Myocyte (in vitro differentiated cells): ENCODE results near the gene HDAC10. TPM values are rescaled to one million over a fixed set of nuclear protein-coding genes. Genes with fewer than 3 reads are reported as not detected.
A peak's percentile ranks its signal among the peaks of the same experiment; 100 is the strongest.

Source experiments
- DNase-seq: peaks from one replicate; pipeline ENCODE4 v3.0.0-alpha.2; 2012; ENCODE audit warnings: low read depth
- polyA plus RNA-seq: library from polyadenylated mRNA; unstranded; fragments of >200 nt; gene quantifications from one replicate; pipeline ENCODE4 v1.2.1, GENCODE V29; 2012; ENCODE audit warnings: missing spikeins
- total RNA-seq: library from RNA; depleted of rRNA; stranded (reverse); fragments of >200 nt; gene quantifications from 2 replicates; pipeline ENCODE4 v1.2.3, GENCODE V29; 2014

Gene HDAC10, protein sequence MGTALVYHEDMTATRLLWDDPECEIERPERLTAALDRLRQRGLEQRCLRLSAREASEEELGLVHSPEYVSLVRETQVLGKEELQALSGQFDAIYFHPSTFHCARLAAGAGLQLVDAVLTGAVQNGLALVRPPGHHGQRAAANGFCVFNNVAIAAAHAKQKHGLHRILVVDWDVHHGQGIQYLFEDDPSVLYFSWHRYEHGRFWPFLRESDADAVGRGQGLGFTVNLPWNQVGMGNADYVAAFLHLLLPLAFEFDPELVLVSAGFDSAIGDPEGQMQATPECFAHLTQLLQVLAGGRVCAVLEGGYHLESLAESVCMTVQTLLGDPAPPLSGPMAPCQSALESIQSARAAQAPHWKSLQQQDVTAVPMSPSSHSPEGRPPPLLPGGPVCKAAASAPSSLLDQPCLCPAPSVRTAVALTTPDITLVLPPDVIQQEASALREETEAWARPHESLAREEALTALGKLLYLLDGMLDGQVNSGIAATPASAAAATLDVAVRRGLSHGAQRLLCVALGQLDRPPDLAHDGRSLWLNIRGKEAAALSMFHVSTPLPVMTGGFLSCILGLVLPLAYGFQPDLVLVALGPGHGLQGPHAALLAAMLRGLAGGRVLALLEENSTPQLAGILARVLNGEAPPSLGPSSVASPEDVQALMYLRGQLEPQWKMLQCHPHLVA
- total RNA-seq: 12.9 and 22.5 TPM in 2 replicates
- 19.8 TPM for polyA plus RNA-seq

DNA sequence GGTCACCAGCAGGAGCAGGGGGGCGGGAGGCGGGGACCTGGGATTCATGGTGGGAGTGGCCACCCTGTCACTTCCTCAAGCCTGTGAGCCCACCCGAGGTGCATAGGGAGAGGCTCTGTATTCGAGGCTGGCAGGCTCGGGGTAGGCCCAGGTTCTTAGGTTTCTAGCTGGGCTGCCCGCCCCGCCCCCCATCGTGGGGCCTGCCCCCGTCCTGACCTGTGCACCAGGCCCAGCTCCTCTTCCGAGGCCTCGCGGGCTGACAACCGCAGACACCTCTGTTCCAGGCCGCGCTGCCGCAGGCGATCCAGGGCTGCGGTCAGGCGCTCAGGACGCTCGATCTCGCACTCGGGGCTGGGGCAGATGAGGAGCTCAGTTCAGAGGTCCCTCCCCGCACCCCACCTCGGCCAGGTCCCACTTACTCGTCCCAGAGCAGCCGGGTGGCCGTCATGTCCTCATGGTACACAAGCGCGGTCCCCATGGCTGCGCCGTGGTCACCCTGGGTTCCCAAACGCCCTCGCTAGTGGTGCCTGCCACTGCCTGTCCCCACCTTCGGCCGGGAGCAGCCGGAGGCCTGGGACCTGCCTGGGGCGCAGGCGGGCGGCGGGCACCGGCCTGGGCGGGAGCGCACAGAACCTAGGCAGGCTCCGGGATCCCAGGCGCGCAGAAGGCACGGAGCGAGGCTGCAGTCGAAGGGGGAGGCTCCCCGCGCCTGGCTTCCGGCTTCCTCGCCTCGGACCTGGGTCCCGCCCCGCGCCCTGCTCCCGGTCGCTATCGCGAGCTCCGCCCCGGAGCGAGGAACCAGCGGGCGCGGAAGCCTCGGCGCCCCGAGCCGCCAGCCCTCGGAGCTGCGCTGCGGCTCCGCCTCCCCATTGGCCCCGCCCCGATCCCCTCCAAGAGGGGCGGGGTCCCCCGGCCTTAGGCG lies at the start of gene HDAC10:
Gene HDAC10, minus strand, starts transcription at position 711 of the 922 bp plus-strand sequence. Its CDS starts 233 bp downstream, at position 478.
- peak; percentile 72 for DNase-seq

DNA sequence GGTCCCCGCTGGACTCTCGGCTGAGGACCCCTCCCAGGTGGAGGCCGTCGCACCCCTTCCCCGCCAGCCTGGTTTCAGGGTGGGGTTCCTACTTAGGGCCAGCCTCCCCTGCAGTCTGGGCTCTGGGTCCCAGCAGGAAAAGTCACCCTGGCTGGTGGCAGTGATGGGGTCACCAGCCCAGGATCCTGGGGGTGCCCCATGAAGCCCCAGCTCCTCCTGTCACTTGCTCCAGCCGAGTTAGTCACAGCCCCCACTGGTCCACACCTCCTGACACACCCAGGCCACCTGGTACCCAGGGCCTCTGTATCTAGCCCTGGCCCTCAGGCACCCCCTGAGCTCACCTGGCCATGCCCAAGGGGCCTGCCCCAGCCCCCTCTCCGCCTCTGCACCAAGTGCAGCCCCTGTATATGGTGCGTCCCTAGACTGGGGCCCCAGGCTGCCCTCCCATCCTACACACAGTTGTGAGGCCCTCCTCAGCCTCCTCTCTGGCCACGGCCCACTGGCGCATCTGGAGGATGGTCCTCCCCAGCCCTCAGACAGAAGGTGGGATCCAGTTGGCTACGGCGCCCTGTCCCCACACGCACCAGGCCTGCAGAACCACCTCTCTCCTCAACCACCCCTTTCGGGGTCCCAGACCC lies 49.7 kb upstream of the HDAC10 start:
- DNase-seq: no peak

DNA sequence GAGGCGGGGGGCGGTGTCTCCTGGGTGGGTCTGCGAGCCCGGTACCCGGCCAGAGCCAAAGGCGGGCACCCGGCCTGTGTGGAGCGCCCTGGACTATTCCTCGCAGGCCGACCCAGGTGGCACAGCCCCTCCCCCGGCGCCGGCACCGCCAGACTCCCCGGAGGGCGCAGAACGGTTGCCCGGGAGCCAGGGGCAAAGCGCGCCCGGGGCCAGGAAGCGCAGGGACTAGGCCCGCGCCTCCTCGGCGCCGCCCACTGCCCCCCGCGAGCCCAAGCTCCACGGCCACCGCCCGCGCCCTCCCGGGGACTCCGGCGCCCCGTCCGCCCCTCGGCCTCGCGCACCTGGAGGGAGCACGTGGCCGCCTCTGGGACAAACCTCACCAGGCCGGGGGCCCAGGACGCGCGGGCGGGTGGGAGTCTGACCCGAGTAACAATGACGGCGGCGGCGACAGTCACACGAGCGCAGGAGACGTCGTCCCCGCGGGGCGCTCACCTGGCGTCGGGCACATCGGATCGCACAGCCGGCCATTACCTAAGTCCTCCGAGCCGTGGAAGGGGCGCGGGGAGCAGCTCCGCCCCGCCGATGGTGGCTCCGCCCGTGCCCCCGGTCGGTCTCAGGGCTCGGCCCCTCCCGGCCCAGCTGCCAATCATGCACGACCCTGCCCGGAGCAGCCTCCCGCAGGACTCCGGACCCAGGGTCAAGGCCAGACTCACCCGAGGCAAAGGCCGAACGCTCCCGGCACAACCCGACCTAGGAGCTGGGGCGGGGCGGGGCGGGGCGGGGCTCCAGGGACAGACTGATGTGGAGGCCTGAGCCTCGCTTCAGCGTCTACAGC lies 48.9 kb upstream of the HDAC10 start:
- no peak for DNase-seq

DNA sequence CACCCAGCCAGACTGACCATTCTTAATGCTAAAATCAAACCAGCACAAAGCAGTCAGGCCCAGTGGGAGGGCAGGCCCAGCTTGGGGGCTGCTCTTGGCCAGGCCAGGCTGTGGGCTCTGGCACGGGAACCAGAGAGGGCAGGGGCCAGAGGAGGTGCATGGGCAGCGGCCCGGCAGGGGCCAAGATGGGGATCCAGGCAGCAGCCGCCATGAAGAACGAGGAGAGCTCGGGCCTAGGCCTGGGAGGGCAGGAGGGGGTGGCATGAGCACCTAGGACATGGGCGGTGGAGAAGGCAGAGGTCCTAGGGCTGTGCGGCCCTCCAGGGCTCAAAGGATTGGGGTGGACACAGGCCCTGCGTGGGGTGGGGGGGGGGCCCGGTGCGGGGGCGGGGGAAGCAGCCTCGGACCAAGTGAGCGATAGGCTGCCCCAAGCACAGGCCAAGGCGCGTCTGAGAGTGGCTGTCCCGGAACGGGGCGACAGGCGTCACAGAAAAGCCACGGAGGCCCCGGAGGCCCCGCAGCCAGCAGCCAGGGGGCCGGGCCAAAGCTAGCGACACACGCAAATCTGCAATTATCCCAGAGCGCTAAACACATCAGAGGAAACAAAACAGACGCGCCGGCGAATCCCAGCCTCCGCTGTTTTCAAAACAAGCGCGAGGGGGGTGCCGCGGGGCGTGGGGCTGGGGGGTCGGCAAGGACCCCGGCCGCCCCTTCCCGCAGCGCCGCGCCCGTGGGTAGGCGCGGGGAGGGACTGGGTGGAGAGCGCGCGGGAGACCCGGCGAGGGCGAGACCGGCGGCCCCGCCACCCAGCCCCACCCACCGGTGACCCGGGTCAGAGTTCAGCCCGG lies 48.1 kb upstream of the HDAC10 start:
- no peak for DNase-seq

DNA sequence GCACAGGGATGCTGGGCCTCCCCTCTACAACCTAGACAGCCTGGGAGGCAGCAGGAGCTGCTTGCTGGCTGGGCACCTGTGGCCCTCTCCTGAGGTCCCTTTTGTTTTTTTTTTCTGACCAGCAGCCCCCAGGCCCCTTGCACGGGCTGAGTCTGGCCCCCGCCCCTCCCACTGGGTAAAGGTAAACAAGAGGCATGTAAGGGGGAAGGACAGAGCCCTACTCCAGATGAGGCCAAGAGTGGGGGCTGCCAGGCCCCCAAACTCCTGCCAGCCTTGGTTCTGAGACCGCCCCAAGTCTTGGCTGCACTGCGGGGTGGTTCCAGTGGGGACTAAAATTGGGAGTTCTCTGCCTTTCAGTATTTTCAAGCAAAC lies 47.2 kb upstream of the HDAC10 start:
- DNase-seq: no peak

DNA sequence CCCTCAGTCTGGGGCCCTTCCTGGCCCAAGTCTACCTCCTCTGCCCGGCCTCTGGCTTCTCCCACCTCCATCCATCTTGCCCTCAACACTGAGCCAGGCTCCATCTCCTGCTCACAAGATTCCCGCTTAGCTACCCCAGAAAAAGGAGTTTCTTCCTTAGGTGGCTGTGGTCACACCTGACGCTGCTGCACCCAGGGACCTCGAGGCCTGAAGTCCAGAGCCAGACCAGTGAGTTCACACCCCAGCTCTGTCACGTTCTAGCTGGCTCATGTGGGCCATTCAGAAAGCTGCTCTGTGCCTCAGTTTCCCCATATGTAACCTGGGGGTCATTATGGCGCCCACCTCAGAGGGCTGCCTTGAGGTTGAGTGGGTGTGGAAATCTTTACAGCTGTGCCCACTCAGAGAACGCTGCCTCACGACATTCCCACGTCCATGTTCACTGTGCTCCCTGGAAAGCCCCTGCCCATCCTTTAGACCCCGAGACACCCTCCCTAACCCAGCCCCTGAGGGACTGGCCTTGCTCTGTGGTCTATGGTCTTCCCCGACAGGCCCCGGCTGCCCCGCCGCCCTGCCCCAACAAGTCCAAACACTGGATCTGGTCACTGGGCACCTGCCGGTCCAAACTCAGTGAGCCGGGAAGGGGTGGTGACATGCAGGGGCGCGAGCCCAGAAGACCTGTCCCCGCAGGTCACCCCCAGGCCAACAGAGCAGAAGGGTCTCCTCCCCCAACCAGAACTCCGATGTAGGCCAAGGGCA lies 46.6 kb upstream of the HDAC10 start:
- DNase-seq: no peak

DNA sequence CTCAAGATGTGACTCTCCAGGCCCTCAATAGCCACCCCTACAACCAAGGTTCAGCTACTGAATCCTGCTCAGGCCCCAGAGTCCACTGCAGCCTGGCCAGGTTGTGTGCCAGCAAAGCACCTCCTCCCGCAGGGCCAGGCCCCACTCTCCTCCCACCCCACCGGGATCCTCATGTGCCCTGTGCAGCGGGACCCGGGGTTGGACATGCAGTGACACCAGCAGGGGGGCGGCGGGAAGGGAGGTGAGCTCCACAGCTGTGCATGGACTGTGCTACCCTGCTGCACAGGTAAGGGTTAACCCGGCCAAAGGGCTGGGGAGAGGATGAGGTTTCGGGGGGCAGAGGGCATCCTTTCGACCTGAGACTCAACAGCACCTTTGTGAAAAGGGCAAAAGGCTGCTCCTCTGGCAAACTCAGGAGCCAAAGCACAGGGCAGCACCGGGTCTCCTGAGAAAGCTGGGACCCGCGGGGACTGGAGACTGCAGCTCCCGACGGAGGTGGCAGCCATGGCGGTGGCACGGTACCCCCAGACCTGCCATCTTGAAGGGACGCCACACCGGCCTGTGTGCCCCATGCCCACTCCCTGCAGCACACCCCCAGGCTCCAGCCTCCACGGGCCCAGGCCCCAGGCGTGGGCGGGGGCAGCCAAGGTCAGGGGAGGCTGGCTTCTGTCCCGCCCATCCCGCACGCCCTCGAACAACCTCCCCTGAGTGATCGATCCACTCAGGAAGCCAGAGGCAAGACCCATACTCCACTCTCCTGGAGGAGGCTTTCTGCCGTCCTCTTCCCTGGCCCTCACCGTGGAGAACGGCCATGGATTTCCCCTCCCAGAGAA lies 45.8 kb upstream of the HDAC10 start:
- DNase-seq: no peak

DNA sequence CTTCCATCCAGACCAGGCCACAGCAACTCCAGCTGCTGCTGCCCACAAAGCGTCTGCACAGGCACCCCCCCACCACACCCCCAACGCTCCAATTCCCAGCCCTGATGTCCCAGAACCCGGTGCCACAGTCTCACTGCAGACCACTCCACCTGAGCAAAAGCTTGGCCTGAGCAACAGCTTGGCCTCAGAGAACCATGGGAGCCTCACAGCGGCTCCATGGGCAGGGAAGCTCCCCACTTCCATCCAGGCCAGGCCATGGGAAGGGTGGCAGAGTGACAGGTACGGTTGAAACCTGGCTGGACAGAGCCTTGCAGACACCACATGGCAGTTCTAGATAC lies 43.2 kb upstream of the HDAC10 start:
- peak; percentile 75 for DNase-seq

DNA sequence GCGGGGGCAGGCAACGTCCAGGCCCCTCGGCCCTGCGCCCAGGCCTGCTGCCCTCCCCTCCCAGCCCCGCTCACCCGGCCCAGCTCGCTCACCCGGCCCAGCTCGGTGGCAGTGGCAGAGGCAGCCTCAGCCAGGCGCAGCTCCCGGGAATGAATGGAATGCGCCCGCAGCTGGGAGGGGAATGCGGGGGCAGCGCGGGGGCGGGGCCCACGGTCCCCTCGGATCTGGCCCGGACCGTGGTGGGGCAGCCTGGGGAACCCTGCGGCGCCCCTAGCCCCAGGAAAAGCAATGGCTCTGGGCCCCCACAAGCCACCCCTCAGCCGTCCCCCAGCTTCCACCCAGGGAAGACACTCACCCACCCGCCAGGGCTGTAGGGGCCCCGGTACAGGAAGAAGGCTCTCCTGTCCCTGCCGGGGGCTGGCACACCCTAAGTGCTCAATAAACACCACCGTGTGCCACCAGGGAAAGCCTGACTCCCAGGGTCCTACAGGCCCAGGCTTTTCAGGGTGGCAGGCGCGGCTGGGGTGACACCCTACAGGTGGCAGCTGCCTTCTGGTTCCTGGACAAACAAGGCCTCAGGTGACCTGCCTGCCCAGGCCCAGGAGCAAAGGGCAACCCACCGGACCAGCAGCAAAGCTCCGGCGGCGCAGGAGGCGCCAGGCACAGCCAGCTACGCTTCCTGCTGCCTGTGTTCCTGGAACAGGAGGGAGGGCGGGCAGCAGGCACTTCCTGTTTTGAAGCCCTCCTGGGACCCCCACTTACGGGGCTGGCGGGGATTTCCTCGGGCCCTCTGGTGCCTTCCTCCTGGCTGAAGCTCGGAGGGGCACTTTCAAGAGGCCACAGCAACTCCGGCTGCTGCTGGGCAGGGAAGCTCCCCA lies 42.6 kb upstream of the HDAC10 start:
- peak; percentile 88 for DNase-seq

DNA sequence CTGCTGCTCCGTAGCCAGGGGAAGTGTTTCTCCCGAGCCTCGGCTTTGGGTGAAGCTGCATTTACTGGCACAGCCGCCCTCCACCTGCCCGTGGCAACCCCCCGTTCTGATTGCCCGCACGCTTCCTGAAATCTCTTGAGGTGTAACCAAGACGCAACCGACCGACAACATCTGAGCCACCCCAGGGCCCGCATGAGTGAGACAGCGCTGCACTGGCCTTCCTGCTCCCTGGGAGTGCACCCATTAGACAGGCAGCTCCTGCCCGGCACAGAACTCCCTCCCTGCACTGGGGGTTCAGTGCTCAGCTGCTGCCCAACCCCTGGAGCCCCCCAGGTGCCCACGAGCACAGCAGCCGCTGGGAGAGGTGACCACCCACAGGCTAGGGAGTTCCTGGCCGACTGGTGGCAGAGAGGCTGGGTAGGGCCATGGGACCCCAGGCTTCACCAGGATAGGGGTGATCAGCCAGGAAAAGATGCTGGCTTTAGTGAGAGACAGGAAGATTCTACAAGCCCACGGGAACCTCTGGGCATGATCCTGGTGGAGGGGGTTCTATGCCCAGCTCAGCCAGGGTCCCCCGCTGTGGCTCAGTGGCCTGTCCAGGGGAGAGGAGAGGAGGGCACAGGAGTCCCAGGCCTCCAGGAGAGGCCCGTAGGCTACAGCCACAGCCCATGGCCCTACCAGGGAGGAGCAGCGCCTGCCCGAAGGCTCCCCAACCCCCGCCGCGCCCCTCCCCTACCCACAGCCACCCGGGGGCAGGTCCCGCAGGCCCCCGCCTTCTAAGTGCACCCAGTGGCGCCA lies 41.8 kb upstream of the HDAC10 start:
- no peak for DNase-seq

DNA sequence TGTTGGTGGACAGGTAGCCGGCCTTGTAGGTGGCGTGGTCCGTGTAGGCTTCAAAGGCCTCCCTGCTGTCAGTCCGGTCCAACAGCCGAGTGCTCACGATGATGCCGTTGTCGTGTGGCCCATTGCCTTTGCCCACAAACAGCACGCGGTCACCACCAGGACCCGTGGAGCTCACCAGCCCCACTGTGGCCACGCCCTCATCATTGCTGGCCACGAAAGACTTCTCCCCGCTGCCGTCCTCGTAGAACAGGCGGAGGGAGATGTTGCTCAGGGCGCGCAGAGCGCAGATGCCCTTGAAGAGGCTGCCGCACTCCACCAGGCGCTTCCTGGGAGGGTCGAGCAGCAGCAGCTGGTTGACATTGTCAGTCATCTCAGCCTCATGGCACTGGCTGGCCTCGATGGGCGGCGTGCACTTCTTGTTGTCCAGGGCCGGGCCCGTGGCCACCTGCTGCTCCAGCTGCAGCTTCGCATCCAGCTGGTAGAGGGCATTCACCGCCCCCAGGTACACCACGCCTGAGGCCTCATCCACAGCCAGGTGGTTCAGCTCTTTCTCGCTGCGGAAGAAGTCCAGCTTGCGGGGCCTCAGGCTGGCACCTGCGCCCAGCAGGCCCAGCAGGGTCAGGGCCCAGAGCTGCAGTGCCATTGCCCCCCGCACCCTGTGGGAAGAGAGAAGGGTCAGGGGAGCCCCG lies 39.0 kb upstream of the HDAC10 start:
- no peak for DNase-seq

DNA sequence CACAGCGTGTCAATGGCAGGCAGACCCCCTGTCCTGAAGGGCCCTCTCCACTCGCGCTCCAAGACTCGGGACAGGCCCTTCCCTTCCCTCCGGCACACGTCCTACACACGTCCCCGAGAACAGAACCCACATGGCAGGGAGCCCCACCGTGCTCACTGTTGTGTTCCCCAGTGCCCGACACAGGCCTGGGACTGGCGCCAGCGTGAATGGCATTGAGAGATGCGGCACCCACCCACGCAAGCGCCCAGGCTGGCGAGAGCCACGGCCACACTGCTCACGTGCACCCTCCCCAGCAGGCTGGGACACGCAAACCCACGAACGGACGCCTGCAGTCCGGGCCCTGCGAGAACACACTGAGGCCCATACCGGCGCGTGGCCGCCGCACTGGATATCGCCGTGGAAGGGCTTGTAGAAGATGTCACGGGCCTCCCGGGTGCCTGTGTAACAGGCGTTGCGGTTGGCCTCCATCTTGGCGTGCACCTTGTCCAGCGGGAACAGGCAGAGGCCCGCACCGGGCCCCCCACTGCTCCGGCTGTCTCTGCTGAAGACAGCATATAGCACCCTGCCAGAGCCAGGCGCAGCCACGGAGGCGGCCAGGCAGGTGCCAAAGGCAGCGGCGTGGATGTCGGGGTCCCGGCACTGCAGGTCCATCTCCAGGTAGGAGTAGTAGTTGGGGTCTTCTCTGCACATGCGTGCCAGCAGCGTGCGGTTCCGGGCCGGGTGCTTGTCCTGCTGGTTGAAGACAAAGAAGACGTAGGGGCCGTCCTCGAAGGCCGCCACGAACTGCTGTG lies 38.3 kb upstream of the HDAC10 start:
- no peak for DNase-seq

DNA sequence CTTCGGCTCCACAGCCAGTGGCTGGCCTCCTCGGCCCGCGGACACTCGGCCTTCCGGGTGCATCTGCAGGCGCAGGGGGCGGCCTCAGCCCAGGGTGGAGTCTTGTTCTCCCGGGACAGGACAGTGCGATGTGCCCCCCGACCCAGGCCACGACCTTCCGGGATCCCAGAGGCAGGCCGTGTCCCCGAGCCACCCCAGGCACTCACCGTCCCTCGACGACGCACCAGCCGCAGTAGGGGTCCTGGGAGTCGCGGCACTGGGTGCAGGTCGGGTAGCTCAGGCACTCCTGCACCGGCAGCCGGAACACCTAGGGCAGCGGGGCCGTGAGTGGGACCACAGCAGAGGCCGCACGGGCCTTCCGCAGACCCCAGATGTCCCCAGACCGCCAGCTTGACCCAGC lies 36.7 kb upstream of the HDAC10 start:
- no peak for DNase-seq

DNA sequence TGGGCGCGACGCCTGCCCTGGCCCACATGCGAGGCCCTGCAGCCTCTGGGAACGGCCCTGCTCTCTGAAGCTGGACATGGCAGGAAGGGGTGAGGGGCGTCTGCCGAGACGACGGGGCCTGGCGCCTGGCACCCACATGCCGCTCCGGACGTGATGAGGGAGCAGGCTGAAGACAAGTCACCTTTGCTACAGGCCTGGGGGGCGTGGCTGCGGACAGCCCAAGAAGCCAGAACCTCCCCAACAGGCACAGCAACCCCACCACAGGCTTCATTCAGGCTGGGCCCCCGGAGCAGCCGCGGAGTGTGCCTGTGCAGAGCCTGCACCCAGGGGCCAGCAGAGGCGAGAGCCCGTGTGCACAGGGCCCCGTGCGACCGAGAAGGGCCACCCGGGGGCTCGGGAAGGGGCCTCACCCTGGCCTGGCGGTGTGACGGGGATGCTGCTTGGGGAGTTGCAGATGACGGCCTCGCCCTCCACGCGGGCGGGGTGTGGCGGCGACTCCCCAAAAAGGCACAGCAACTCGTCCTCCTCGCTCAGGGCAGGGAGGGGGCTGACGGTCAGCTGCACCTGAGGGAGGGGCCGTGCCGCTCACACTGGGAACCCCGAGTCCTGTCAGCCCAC lies 35.7 kb upstream of the HDAC10 start:
- no peak for DNase-seq
